Fibroblast of skin of right quadriceps (primary cell): ENCODE data around the gene LRCH3.
"Not testable (repeated sequence)": the region's sequence is repeated elsewhere in the genome, so short reads cannot be mapped to it uniquely, and the experiment has no call there.

Experiments used
- DNase-seq: peaks from one replicate; pipeline ENCODE4 v3.0.0-alpha.2; 2013

Gene LRCH3

DNA sequence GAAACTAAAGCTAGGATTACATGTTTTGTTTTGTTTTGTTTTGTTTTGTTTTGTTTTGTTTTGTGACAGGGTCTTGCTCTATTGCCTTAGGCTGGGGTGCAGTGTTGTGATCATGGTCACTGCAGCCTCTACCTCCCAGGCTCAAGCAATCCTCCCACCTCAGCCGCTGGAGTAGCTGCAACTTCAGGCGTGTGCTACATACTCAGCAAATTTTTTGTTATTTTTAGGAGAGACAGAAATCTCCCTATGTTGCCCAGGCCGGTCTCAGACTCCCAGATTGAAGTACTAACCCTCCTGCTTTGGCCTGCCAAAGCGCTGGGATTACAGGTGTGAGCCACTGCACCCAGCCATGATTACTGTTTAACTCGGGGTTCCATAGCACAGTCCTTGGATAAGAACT is 50.7 kb downstream of the LRCH3 start:
- no peak for DNase-seq

DNA sequence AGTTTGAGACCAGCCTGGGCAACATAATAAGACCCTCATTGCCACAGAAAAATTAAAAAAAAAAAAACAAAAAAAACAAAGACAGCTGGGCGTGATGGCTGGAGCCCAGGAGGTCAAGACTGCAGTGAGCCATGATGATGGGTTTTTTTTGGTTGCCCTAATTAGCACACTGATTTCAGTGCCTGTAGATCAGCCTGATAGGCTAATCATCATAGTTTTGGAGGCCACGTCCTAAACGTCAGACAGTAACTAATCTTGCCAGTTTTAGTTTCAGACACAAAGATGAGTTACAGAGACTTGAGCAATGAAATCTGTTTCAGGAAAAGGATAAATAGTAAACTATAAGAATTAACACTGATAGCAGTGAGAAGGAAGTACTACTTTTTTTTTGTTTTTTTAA is 55.4 kb downstream of the LRCH3 start:
- no peak for DNase-seq

DNA sequence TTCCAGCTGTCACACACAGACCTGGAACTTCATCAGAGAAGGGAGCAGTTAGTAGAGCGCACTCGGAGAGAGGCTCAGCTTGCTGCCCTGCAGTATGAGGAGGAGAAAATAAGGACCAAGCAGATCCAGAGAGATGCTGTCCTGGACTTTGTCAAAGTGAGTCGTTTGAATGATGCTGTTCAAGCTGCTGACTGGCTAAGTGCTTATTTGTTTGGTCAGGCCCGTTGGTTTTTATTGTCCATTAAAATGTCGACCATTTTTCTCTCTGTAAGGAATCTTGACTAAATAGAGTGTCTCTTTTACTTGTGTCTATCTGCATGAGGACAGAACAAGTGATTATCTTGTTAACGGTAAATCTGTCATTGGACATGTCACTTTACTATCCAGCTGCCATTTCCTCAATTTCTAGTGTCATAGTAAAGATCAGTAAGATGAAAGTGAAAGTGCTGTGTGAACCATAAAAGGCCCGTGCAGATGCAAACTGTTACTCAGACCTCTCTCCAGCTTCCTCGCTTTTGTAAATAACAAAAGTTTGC is 56.9 kb downstream of the LRCH3 start:
- no peak for DNase-seq

DNA sequence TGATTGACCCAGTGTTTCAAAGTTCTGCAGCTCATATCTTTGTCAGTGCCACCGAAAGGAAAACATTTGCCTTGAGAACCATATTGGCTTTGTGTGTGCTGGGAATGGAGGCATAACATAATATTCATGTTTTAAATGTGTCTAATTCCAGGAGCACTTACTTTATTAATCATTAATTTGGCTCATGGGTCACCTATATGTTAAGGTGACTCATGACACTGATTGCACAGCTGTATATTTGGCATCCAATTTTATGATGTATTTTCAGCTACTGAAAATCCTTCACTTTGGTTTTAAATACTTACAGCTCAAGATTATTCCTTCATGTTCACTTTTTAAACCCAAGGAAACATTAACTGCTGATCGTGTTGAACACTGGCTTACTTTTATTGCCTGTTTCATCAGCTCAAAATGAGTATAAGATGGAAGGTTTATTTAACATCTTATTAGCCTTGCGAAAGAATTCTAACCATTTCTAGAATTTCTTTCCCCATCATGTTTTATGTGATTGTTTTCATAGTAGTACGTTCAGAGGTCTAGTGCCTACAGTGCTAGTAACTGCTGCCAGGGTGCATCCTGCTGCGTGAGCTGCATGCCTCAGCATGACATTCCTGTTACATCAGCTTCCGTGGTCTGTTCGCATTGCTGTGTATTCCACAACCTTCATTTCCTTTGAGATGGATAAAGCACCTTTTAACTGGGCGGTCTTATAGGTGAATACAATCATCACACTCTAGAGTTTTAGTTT is 63.7 kb downstream of the LRCH3 start:
- peak; percentile 98 for DNase-seq

DNA sequence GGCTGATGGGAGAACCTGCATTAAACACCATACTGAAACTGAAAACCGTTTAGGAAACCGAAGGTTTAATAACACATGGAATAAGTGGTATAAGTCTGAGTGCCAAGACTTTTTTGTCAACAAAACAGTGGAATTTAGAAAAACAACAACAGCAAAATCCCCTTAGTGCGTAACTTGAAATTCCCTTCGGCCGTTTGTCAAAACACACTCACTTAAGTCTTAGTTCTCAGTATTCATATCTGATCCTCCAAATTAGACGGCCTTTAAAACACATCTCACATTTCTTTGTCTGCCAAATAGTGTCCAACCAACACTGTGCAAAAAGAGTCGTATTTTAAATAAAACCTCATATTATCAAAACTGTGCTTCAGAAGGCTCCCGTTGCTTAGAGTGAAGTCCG is 64.5 kb downstream of the LRCH3 start:
- no peak for DNase-seq

DNA sequence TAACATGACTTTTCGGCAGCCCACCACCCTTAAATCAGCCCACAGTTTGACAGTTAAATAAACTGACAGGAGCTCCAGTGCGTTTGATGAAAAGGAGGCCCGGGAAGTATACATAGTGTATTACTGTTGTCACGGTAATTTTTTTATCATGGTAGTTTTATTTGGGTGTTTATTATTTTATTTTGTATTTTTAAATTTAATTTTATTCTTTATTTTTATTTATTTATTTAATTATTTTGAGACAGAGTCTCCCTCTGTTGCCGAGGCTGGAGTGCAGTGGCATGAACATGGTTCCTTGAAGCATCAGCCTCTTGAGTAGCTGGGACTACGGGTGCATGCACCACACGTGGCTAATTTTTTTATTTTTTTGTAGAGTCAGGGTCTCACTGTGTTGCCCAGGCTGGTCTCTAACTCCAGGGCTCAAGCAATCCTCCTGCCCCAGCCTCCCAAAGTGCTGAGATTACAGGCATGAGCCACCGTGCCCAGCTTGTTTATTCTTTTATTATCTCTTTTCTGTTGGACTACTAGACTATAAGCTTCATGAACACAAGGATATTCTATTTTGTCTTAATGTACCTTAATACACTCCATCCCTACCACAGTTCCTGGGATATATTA is 65.3 kb downstream of the LRCH3 start:
- no peak for DNase-seq

DNA sequence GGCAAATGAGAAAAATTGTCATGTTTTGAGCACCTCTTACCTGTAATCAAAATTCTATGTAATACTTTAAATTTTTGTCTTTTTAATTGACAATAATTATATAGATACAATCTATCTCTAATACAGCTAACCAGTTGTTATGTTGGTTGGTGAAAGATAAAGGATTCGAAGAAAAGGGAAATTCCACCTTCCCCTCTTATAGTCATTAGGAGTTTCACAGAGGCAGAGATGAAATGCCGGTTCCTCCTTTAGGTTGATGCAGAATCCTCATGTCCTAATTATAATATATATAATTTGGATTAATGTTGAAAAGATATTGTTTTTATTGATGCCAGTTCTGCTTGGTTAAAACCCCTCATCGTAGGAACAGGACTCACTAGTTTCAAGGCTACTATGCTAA is 67.1 kb downstream of the LRCH3 start:
- no peak for DNase-seq

DNA sequence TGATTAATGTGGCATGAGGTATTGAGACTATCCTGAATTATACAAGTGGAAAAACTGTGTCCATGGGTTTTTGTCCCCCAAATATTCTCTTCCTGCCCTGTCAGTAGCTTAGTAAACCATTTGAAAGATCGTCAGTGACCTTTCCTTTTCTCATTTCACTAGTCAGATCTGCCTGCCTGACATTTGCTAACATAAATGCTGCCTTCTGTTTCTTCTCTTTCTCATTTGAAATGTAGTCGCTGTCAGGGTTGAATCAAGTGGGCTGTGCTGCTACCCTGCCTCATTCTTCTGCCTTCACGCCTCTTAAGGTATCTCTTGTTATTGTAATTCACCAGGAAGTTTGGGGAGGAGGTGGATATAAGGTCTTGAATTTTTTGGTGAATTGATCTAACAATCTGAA is 67.5 kb downstream of the LRCH3 start:
- no peak for DNase-seq

DNA sequence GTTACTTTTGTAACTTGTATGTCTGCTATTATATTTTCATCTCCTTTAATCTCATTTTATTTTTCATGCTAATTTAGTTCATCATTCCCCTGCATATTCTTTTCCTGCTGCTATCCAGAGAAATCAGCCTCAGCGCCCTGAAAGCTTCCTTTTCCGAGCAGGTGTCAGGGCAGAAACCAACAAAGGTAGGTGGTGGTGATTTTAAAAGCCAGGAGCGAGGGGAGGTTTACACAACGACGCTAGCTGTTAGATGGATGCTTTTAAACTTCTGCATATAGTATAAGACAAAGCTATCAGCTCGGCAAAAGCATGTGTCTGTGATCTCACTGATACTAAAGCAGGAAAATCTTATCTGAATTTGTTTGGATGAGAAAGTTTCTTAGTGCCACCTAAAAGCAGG is 75.0 kb downstream of the LRCH3 start:
- DNase-seq, result no peak

DNA sequence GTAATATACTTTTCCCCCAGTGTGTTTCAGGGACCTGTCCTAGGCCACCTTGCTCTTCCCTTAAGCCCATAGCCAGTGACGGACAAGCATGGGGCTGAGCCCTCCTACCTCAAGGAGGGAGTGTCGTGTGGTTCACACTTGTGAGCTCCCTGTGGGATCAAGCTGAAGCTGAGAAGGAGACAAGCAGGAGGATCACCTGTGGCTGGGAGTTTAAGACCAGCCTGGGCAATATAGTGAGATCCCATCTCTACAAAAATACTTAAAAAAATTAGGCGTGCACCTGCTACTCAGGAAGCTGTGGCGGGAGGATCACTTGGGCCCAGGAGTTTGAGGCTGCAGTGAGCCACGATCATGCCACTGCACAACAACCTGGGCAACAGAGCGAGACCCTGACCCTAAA is 82.3 kb downstream of the LRCH3 start:
- no peak for DNase-seq

DNA sequence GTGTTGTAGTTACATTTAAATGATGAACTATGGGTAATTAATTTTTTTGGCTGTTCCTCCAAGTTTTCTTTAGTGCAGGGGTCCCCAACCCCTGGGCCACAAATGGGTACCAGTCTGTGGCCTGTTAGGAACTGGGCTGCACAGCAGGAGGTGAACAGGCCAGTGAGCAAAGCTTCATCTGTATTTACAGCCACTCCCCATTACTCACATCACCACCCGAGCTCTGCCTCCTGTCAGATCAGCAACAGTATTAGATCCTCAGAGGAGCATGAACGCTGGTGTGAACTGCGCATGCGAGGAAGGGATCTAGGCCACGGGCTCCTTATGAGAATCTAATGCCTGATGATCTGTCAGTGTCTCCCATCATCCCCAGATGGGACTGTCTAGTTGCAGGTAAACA is 83.0 kb downstream of the LRCH3 start:
- no peak for DNase-seq

DNA sequence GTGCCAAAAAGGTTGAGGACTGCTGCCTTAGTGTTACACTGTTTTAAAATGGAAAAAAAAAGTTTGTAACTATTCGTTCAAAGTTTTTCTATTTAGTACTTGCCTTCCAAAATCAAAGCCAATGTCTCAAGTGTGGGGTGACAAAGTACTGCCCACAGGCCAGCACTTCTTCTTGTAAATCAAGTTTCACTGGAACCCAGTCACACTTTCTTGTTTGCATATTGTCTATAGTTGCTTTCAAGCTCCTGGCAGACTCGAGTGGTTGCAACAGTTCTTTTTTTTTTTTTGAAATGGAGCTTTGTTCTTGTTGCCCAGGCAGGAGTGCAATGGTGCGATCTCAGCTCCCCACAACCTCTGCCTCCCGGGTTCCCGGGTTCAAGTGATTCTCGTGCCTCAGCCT is 83.6 kb downstream of the LRCH3 start:
- DNase-seq, result no peak

DNA sequence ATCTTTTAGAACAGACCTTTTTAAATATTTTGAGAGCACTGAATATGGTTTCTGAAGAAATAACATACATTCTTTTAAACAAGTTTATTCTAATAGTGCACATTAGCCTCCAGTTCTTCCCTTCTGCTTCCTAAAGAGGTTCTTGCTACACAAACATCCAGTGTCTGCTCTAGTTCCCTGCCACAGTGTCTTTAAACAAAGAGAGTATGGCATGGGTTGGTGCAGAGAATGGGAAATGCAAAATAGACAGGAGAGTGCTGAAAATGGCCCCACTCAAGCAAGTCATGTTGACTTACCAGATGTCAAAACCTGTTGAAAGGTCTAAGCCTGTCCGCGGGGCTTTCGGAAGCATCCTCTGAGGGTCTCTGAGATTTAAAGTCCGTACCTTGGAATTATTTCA is 86.8 kb downstream of the LRCH3 start:
- DNase-seq, result no peak

DNA sequence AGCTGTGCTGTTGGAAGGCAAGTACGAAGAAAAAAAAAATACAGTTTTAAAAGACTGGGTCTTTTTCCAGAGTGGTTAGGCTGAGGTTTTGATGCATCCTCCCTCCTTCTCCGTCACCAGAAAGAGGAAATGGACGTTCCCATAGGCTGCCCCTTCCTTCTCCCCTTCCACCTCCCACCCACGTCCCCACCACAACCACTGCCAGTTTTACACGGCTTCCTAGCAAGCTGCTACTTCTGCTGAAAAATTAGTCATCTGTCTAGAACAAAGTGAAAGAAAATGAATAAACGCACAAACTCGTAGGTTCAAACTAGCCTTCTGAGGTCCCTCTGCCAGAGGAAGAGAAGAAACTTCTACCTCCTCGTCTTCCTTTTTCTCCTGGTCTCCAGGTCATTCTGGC is 87.4 kb downstream of the LRCH3 start:
- DNase-seq, result no peak

DNA sequence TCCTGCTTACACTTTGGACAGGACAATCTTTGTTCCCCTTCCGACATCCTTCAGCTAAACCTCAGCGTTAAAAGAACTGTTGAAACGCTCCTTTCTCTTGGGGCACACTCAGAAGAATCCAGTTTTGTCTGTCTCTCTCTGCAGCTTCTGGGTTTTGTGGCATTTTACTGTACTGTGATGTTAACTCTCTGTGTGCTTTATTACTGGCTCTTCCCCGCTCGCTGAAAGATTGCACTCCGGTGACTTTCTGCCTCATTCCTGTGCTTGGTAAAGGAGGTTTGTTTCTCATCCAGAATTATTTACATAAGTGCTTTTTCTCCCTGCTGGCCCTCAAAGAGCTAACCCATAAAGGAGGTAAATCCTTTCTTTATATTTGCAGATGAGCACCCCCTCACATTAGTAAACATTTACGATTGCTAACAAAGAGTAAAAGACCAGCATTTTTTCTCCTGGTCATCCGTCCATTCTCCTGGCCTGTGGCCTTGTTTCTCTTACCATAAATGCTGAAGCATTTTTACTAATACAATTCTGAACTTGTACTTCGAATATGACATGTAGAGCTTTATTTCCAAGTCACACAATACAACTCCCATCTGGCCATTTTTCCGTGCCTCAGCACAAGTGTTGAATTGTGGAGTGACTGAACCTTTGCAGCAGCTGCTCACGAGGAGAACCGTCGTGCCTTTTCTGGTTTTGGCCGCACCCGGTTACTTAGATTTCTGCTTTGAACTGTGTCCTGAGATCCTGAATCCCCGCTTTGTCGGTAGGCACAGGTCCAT is 89.6 kb downstream of the LRCH3 start:
- DNase-seq, result no peak

DNA sequence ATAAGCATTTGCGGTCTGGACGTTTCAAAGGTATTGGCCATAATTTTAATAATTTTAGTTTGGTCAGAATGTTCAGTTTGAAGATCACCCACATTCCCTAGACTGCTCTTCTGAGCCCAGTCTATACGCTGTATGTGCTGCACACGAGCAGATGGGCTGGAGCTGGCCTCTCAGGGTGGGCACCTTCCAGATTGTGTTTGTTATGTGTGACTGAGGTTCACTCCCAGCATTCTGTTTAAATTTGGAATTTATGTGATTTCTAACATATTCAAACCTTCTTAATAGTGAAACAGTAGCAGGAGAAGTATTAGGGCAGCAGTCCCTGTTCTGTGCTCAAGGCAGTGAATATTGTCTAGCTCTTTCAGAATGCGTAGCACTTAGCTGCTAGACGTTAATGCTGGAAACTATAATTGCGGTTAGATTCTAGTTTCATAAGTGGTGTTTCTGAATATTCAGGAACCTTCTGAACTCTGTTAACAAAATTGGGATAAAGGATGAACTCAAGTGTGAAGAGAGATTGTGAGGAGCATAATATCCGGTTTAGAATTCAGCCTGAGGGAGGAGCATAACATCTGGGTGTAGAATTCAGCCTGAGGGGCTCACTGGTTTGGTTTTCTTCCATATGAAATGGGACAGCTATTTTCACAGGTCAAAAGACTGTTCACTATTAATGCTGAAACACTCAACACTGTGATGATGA is 90.4 kb downstream of the LRCH3 start:
- DNase-seq, result no peak

DNA sequence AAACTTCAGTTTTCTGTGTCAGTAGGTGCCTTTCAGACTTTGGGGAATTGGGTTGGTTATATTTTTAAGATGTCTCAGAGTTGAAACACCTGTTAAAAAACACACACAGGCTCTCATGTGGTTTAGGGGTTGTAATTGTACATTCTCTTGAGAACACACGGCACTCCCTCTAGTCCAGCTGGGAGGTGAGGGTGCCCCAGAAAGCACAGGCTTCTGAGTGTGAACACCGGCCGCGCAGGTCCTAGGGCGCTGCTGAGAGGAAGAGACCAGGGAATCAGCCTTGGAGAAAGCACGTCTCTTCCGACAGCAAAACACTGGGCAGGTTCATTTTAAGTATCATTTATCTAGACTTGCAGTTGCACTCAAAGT is 90.9 kb downstream of the LRCH3 start:
- no peak for DNase-seq

DNA sequence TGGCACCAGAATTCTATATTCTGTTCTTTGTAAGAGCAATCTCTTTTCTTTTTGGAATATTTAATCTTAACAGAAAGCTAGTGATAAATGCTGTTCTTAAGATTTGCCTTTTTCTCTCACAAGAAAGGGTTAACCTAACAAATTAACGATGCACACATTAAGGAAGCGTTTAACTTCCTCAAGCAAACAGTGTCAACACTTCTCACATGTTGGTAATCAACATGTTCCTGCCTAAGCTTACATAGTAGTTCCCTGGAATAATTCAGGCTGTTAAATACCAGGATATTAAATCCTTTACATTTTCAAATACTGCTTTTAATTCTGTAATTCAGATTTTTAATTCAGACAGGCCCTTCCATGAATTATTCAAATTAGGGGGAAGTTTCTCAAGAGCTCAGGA is 91.5 kb downstream of the LRCH3 start:
- DNase-seq, result no peak

DNA sequence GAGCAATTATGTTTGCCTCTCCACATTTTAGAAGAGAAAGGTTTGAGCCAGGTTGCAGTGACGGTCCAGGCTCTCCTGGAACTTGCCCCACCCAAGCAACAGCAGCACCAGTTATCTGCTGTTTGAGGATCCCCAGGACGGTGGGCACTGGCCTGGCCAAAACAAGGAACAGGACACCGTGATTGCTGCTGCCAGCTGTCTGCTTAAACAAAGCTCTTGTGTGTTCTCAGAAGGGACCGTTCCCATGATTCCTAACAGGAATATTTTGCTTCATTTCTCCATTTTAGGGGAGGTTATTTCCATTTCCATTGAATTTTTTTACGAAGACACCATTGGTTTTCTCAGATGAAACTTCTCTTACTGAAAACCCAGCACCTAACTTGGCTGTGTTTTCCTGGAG is 92.5 kb downstream of the LRCH3 start:
- no peak for DNase-seq

DNA sequence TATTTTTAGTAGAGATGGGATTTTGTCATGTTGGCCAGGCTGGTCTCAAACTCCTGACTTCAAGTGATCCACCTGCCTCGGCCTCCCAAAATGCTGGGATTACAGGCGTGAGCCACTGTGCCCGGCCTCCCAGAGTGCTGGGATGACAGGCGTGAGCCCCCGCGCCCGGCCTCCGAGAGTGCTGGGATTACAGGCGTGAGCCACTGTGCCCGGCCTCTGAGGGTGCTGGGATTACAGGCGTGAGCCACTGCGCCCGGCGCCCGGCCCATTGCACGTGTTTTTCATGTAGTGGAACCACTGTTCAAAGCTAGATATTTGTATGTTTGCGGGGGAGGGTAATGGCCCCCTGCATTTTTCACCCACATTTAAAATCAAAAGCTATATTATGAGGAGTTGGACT is 93.3 kb downstream of the LRCH3 start:
- DNase-seq, result not testable (repeated sequence)

DNA sequence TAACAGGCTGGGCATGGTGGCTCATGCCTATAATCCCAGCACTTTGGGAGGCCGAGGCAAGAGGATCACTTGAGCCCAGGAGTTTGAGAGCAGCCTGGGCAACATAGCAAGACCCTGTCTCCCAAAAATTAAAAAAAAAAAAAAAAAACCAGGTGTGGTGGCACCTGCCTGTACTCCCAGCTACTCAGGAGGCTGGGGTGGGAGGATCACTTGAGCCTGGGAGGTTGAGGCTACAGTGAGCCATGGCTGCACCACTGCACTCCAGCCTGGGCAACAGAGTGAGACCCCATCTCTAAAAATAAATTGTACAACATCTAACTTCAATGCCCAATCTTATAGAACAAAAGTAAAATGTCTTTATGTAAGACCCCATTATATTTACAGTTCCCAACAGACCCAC is 95.0 kb downstream of the LRCH3 start:
- DNase-seq, result not testable (repeated sequence)

DNA sequence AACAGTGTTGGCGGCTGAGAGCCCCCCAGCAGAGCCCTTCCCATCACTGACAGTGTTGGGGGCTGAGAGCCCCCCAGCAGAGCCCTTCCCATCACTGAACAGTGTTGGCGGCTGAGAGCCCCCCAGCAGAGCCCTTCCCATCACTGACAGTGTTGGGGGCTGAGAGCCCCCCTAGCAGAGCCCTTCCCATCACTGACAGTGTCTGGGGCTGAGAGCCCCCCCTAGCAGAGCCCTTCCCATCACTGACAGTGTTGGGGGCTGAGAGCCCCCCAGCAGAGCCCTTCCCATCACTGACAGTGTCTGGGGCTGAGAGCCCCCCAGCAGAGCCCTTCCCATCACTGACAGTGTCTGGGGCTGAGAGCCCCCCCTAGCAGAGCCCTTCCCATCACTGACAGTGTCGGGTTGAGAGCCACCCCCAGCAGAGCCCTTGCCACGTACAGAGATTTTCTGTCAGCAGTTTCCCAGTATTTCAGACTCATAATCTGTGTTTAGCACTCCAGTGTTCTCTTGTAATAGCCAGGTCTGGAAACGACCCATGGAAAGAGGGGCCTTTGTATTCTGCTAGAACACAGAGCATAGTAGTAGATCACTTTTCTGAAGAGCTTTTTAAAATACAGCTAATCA is 96.5 kb downstream of the LRCH3 start:
- not testable (repeated sequence) for DNase-seq

DNA sequence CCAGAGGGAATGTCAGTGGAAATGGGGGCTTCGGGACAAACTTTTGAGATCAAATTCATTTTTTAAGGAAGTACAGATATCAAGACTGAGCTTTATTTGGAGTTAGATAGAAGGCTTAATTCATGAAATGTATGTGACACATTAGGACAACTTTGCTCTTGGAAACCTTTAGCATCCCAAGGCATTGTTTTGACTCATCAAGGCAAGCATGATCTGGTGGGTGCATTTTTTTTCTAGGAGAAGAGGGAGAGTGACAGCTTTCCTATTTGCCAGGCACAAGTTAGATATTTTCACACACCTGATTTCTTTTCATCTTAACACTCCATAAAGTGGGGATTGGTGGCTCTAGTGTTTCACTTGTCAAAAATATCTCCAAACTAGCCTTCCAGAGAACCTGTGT is 97.5 kb downstream of the LRCH3 start:
- DNase-seq, result no peak
